GM18951 (cell line): ENCODE measurements around the gene TEKT2.

Experiments used
- POLR2A ChIP-seq: IDR thresholded peaks from 4 replicates; pipeline ENCODE4 v1.6.1; 2011; ENCODE audit warnings: mild to moderate bottlenecking; ENCODE audit not compliant: insufficient read length, insufficient read depth; ENCODE audit errors: extremely low read depth
- in situ Hi-C: fragments of 300-500 bp; cut with MboI; formaldehyde crosslinking; loops from one replicate; pipeline ENCODE4 v1.12.0; 2022; ENCODE audit warnings: low sequenced_read_pairs, mixed read lengths, inconsistent platforms; ENCODE audit not compliant: unreplicated experiment

TEKT2 gene

DNA sequence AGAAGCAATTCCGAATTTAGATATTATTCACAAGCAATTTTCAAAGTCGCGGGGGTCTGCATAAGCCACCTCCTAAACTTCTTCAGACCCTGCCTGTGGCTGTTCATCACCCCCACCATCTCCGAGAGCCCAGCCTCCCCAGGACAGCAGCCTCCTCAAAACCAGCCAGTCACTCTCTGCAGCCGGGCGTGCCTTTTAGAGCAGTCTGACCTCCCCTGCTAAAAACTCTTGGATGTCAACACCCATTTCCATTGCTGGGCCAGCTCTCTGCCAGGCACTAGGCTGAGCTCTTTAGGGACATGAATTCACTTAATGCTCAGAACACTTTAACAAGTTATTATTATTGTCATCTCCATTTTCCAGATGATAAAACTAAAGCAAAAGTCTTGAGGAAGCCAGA lies 16.5 kb downstream of the TEKT2 start:
- no peak for TF ChIP-seq POLR2A
- in situ Hi-C loops, result loop anchor here (10.0 kb wide), 1 partner anchor 184 kb away; no protein-coding TSS in a partner anchor

DNA sequence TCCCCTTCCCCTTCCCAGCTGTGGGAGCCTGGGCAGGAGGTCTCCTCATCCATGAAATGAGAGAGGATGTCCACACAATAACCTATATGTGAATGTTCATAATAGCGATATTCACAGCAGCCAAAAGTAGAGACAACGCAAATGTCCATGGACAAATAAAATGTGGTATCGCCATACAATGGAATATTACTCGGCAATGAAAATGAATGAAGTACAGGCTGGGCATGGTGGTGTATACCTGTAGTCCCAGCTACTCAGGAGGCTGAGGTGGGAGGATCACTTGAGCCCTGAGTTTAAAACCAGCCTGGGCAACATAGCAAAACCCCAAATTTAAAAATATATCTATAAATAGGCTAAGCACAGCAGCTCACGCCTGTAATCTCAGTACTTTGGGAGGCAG lies 17.7 kb downstream of the TEKT2 start:
- in situ Hi-C loops, result loop anchor here (10.0 kb wide), 1 partner anchor 183 kb away; no protein-coding TSS in a partner anchor
- TF ChIP-seq POLR2A, result no peak

DNA sequence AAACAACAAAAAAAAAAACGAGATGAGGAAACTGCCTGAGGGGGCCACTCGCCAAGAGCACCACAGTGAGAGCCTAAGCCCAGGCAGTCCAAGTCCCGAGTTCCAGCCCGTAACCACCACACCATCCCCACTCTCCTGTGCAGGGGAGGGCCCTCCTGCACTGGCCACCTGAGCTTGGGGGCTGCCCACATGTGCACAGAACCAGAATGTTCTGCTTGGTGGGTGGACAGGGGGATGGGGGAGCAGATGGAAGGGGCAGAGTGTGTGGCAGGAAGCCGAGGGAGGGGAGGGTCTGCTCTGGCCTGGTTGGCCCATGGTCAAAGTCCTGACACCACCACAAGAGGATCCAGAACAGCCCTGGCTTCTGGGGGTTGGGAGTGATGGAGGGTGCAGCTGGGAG lies 22.4 kb downstream of the TEKT2 start:
- TF ChIP-seq POLR2A, result no peak
- in situ Hi-C loops, result loop anchor here (10.0 kb wide), 1 partner anchor 179 kb away; no protein-coding TSS in a partner anchor

DNA sequence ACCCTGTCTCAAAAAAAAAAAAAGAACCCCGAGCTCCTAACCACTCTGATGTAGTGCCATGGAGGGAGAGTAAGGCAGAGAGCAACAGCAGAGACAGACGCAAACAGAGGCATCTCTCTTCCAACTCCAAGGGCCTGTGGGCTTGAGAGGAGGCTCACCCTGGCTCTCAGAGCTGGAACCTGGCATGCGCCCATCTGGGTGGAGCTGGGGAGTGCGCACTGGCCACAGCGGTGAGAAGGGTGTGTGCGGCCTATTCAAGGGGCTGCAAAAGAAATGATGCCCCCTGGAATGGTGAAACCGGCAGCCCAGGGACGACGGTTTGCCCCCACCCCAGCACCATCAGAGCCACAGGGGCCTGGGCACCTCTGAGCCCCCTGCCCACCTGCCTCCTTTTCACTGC lies 23.5 kb downstream of the TEKT2 start:
- TF ChIP-seq POLR2A, result no peak
- in situ Hi-C loops, result loop anchor here (10.0 kb wide), 1 partner anchor 177 kb away; no protein-coding TSS in a partner anchor

GRCh38 chr1:36108314-36108713 lies 24.4 kb downstream of the TEKT2 start:
- TF ChIP-seq POLR2A, result no peak
- in situ Hi-C loops, result loop anchor here (10.0 kb wide), 1 partner anchor 176 kb away; no protein-coding TSS in a partner anchor

GRCh38 chr1:36109041-36109679 lies 25.3 kb downstream of the TEKT2 start:
- TF ChIP-seq POLR2A, result no peak
- in situ Hi-C loops, result loop anchor here (10.0 kb wide), 1 partner anchor 176 kb away; no protein-coding TSS in a partner anchor

DNA sequence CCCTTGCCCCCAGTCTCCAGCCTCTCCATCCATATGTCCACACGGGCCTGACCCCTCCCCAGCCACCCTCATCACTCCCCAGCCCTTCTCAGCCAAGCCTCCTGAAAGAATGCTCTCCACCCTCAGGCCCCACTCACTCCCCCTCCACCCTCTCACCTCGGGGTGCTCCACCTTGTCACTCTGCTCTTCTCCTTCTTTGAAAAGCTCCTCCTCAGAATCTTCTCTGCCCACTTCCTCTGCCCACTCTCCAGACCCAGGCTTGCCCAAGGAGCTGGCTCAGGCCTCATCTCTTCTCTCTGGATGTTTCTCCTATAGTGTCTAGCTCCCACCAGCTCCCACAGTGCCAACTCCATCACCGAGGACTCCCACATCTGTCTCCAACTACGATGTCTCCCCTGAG lies 27.3 kb downstream of the TEKT2 start:
- no peak for TF ChIP-seq POLR2A
- in situ Hi-C loops, result no loop called here

DNA sequence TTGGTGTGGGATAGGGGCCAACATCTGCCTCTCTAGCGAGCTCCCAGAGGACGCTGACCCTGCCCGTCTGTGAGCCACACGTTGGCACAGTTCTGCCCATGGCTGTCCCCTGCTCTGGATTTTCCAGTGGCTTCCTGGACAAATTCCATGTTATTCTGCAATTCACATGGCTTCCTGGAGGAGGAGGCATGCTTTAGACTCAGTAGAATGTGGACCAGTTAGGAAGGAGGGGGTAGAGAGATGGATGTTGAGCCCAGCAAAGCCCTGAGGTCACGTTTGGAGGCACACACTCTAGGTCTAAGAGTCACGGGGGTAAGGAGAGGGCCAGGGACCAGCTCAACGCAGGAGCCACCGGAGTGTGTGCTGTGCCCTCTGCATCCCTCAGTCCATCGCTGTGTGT lies 28.9 kb downstream of the TEKT2 start:
- in situ Hi-C loops, result no loop called here
- no peak for TF ChIP-seq POLR2A

DNA sequence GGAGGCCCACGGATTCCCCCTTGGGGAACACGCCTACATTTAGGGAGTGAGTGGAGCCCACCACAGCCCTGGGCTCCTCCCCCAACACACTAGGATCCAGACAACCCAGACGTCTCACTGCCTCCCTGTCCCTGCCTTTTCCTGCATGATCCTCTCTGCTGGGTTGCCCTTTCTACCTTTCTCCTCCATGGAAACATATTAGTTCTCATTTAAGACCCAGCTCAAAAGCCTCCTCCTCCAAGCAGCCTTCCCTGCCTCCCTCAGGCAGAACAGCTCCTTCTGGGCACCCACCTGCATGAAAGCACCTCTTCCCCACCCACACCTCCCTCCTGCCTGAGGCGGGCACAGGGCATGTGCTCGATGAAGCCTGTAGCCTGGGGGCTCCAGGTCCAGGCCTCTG lies 30.5 kb downstream of the TEKT2 start:
- in situ Hi-C loops, result no loop called here
- TF ChIP-seq POLR2A, result no peak

DNA sequence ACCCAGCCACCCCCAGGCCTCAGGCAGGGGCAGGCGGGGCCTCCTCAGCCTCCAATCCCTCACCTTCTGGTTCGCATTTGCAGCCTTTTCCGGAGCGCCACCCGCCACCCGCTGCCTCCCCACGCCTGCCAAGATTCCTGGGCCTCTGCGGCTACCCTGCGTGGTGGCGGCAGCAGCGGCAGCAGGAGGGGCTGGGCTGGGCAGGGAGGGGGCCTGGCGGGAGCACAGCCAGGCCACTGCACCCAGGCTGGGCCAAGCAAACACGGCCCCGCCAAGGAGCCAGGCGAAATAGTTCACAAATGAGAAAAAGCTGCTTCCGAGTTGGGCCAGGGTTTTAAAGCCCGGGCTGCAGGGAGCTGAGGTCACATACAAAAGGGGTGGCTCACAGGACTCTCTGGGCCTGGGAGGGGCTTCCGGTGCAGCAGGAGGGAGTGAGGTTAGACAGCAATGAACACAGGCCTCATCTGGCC lies 31.3 kb downstream of the TEKT2 start:
- in situ Hi-C loops, result no loop called here
- no peak for TF ChIP-seq POLR2A

DNA sequence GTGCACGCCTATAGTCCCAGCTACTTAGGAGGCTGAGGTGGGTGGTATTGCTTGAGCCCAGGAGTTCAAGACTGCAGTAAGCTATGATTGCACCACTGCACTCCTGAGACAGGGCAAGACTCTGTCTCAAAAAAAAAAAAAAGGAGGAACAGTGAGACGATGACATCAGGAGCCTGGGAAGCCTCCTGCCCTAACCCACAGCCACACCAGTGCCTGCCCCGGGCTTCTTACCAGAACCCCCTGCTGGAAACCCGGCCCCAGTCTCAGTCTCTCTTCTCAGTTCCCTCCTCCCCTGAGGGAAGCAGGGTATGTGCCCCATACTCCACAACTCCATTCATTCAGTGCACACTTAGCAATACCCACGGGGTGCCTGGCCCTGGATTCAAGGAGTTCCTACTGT lies 32.0 kb downstream of the TEKT2 start:
- no peak for TF ChIP-seq POLR2A
- in situ Hi-C loops, result no loop called here

- TF ChIP-seq POLR2A, result no peak
- in situ Hi-C loops, result no loop called here
Observed at GRCh38 chr1:36116901-36117300, 33.0 kb downstream of the TEKT2 start.

DNA sequence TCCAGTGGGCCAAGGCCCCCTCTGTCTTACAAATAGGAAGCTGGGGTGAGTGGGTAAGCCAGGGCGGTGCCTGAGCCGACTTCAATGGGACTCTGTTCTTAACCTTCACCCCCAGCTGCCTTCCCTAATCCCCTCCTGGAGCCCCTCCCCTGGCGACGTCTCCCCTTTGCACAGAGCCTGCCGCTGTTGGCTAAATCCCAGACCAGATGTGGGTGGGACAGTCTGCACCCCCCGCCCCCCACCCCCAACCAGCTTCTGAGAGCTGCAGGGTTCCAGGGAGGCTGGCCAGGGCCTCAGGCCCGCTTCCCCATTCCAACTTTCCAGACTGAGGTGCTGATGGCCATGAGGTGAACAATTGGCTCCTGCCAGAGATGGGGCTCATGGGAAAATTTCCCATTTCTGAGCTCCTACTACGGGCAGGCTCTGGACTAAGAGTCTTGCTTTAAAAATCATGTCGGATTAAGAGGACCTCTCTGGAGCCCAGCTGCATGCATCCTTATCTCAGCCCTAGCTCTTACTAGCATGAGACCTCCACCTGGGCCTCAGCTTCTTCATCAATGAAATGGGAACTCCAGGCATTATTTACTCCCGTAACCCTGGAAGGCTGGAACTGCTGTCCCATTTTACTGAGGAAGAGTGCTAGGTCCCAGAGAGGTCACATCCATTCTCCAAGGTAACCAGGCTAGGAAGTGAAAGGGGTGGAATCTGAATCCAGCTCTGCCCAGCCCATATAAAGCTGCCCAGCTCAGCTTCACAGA lies 34.7 kb downstream of the TEKT2 start:
- in situ Hi-C loops, result no loop called here
- TF ChIP-seq POLR2A, result no peak

GRCh38 chr1:36119456-36119855 lies 35.6 kb downstream of the TEKT2 start:
- in situ Hi-C loops, result no loop called here
- no peak for TF ChIP-seq POLR2A
